NCI-H128 (cell line): Measurements from ENCODE around the gene TPO.
"Not testable (repeated sequence)": the region's sequence is repeated elsewhere in the genome, so short reads cannot be mapped to it uniquely, and the experiment has no call there.

ENCODE experiments used
- DNase-seq: peaks from one replicate; lab custom pipeline; 2025; ENCODE audit not compliant: unreplicated experiment; lab: John Stamatoyannopoulos, UW

Gene TPO

GRCh38 chr2:1581257-1581964 lies 168.1 kb downstream of the TPO start:
- not testable (repeated sequence) for DNase-seq

- no peak for DNase-seq
These were observed 168.8 kb downstream of the TPO start for GRCh38 chr2:1581965-1582625.

- no peak for DNase-seq
These were observed 169.7 kb downstream of the TPO start for GRCh38 chr2:1582891-1583341.

GRCh38 chr2:1584051-1584531 lies 170.8 kb downstream of the TPO start:
- DNase-seq = no peak

GRCh38 chr2:1584691-1585485 lies 171.6 kb downstream of the TPO start:
- DNase-seq = no peak

- DNase-seq = no peak
These were observed 172.4 kb downstream of the TPO start for GRCh38 chr2:1585635-1586034.

- no peak for DNase-seq
These were observed 173.1 kb downstream of the TPO start for GRCh38 chr2:1586251-1586922.

- no peak for DNase-seq
These were observed 173.9 kb downstream of the TPO start for GRCh38 chr2:1586923-1587840.

GRCh38 chr2:1588051-1588977 lies 175.1 kb downstream of the TPO start:
- DNase-seq = no peak

- DNase-seq = no peak
These were observed 175.8 kb downstream of the TPO start for GRCh38 chr2:1588978-1589621.

GRCh38 chr2:1590596-1591460 lies 177.6 kb downstream of the TPO start:
- DNase-seq = no peak

- DNase-seq = no peak
These were observed 178.2 kb downstream of the TPO start for GRCh38 chr2:1591461-1591770.
